Endothelial cell of umbilical vein (primary cell): Measurements from ENCODE around the gene TSPAN5.

Experiments
- EZH2 ChIP-seq: IDR thresholded peaks from 2 replicates; pipeline ENCODE4 v1.6.1; 2012; ENCODE audit warnings: borderline replicate concordance, low read depth, mild to moderate bottlenecking, moderate library complexity, low read length, inconsistent platforms; ENCODE audit not compliant: severe bottlenecking
- MYC ChIP-seq: IDR thresholded peaks from one replicate; pipeline ENCODE4 v1.6.1; 2011; ENCODE audit warnings: mild to moderate bottlenecking, low read depth, low read length
- POLR2A ChIP-seq: IDR thresholded peaks from 2 replicates; pipeline ENCODE4 v1.6.1; 2012; ENCODE audit warnings: low read depth, mild to moderate bottlenecking, control low read depth, low read length
- POLR2AphosphoS5 ChIP-seq: IDR thresholded peaks from 2 replicates; pipeline ENCODE4 v1.6.1; 2012; ENCODE audit warnings: low read depth, mild to moderate bottlenecking, control low read depth, low read length, moderate library complexity; ENCODE audit not compliant: insufficient read depth
- TF ChIP-seq, protein P1 (sequence below), 2 donors: IDR thresholded peaks; 1 replicate in 1 of 2; 2 replicates in 1 of 2; pipeline ENCODE4 v1.5.1; 2011; ENCODE audit warnings: low read length in 2 of 2, mild to moderate bottlenecking in 2 of 2, moderate library complexity in 2 of 2, control low read depth in 1 of 2, inconsistent platforms in 1 of 2, low read depth in 1 of 2; ENCODE audit not compliant: insufficient read depth in 1 of 2; ENCODE audit errors: extremely low read depth in 1 of 2

DNA sequence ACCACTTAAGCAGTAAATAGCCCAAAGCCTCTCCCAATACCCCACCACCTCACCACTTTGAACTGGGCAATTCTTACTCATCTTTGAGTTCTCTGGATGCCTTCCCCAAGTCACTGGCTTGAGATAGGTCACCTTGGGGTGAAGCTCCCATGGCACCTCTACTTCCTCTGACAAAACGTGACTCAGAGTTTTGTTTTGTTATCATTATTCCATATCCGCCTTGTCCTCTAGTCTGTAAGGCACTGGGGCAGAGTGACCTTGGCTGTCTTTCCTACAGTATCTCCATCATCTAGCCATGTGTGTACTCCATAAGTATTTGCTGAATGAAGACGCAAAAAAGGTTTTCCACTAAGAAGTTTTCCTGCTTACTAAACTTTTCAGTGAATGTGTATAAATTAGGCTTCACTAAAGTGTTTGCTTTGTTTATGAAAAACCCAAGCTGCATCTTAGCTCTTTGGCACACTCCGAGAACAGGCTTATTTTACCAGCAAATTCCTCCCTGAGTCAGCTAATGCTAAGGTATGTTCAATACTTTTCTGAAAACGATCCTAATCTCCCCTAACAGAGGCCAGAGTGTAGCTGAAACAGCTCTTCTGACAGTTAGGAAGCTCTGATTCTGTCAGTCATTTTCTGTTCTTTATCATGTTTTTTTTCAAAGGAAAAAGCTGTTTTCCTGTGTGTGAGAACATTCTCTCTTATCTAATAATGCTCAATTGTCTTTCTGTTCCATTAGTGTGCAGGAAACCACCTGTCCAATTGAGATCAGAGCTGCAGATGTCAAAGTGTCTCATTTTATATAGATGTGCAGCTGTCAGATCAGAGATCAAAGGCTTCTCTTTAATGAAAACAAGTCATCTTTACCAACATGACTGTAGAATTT is 30.2 kb upstream of the TSPAN5 start:
- TF ChIP-seq MYC = no peak
- TF ChIP-seq, protein P1, sequence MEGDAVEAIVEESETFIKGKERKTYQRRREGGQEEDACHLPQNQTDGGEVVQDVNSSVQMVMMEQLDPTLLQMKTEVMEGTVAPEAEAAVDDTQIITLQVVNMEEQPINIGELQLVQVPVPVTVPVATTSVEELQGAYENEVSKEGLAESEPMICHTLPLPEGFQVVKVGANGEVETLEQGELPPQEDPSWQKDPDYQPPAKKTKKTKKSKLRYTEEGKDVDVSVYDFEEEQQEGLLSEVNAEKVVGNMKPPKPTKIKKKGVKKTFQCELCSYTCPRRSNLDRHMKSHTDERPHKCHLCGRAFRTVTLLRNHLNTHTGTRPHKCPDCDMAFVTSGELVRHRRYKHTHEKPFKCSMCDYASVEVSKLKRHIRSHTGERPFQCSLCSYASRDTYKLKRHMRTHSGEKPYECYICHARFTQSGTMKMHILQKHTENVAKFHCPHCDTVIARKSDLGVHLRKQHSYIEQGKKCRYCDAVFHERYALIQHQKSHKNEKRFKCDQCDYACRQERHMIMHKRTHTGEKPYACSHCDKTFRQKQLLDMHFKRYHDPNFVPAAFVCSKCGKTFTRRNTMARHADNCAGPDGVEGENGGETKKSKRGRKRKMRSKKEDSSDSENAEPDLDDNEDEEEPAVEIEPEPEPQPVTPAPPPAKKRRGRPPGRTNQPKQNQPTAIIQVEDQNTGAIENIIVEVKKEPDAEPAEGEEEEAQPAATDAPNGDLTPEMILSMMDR (IDR thresholded peaks at IDR 0.05; ENCODE audit: extremely low read depth in 1 of 2, insufficient read depth in 1 of 2, low read depth in 1 of 2, low read length in 2 of 2) = no peak
- TF ChIP-seq EZH2 = no peak
- no peak for TF ChIP-seq POLR2A
- TF ChIP-seq POLR2AphosphoS5 = peak; percentile 84
